ENCODE data around the gene EFNA1.

GRCh38 chr1:155093911-155094621 lies 33.6 kb upstream of the EFNA1 start:
- TF ChIP-seq SUZ12 (IDR thresholded peaks at IDR 0.05; ENCODE audit: extremely low read depth, insufficient read depth, insufficient read length) (no peak), ZNF274 (IDR thresholded peaks at IDR 0.05; ENCODE audit: low read depth, low read length) (no peak)
